SK-N-SH treated with all-trans-retinoic acid at 6 μM for 48 hours (cell line): Measurements from ENCODE around the gene MYO1F.

Source experiments
- CSDC2 ChIP-seq: fragments of 250-450 bp; sonication (Bioruptor Pico); IDR thresholded peaks from 2 replicates; pipeline ENCODE4 v1.5.0; 2020; ENCODE audit warnings: mild to moderate bottlenecking, moderate library complexity
- TOX ChIP-seq: fragments of 250-450 bp; sonication (Bioruptor Pico); IDR thresholded peaks from 2 replicates; pipeline ENCODE4 v1.8.0; 2021; ENCODE audit warnings: mild to moderate bottlenecking, moderate library complexity, borderline replicate concordance
- ZFP30 ChIP-seq: fragments of 450-650 bp; formaldehyde crosslinking; IDR thresholded peaks from 2 replicates; pipeline ENCODE4 v1.5.0; 2022; ENCODE audit warnings: mild to moderate bottlenecking, moderate library complexity
- ZNF565 ChIP-seq: fragments of 450-650 bp; formaldehyde crosslinking; conservative IDR thresholded peaks from 2 replicates; pipeline ENCODE4 v1.5.0; 2020; ENCODE audit warnings: low read depth, mild to moderate bottlenecking, moderate library complexity
- TF ChIP-seq, protein P1 (sequence below): fragments of 250-450 bp; sonication (Bioruptor Pico); IDR thresholded peaks from 2 replicates; pipeline ENCODE4 v1.5.0; 2020; ENCODE audit warnings: mild to moderate bottlenecking, moderate library complexity
- TF ChIP-seq, protein P2 (sequence below): fragments of 250-450 bp; sonication (Bioruptor Pico); IDR thresholded peaks from 2 replicates; pipeline ENCODE4 v1.8.0; 2020; ENCODE audit warnings: mild to moderate bottlenecking, moderate library complexity, borderline replicate concordance

DNA sequence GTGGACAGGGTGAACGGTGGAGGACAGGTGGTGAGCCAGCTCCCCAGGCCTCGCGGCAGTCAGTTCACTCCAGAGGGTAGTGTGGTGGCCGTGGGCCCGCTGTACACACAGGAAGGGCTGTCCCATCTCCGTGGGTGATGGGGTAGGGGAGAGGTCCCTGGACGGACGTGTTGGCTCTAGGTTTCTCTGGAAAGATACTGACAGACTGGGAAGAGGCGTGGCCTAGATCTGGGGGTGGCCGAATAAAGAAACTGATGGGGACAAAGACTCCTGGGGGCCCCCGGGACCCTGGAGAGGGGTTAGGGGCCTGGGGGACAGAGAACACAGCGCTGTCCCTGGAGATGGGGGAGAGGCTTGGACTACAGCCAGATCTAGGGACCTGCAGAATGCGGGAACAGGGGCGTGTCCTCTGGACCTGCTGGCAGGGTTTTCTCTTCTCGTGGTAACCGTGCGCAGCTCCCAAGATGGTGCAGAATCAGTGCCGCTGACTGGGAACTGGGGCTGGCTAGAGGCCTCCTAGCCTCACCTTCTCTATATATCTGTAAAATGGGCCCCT lies 70.8 kb downstream of the MYO1F start:
- TF ChIP-seq ZFP30 (no peak), TOX (CRISPR knock-in tag) (no peak), CSDC2 (CRISPR knock-in tag) (no peak), ZNF565 (CRISPR knock-in tag) (no peak)
- TF ChIP-seq, protein P1, sequence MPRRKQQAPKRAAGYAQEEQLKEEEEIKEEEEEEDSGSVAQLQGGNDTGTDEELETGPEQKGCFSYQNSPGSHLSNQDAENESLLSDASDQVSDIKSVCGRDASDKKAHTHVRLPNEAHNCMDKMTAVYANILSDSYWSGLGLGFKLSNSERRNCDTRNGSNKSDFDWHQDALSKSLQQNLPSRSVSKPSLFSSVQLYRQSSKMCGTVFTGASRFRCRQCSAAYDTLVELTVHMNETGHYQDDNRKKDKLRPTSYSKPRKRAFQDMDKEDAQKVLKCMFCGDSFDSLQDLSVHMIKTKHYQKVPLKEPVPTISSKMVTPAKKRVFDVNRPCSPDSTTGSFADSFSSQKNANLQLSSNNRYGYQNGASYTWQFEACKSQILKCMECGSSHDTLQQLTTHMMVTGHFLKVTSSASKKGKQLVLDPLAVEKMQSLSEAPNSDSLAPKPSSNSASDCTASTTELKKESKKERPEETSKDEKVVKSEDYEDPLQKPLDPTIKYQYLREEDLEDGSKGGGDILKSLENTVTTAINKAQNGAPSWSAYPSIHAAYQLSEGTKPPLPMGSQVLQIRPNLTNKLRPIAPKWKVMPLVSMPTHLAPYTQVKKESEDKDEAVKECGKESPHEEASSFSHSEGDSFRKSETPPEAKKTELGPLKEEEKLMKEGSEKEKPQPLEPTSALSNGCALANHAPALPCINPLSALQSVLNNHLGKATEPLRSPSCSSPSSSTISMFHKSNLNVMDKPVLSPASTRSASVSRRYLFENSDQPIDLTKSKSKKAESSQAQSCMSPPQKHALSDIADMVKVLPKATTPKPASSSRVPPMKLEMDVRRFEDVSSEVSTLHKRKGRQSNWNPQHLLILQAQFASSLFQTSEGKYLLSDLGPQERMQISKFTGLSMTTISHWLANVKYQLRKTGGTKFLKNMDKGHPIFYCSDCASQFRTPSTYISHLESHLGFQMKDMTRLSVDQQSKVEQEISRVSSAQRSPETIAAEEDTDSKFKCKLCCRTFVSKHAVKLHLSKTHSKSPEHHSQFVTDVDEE: no peak
- TF ChIP-seq, protein P2, sequence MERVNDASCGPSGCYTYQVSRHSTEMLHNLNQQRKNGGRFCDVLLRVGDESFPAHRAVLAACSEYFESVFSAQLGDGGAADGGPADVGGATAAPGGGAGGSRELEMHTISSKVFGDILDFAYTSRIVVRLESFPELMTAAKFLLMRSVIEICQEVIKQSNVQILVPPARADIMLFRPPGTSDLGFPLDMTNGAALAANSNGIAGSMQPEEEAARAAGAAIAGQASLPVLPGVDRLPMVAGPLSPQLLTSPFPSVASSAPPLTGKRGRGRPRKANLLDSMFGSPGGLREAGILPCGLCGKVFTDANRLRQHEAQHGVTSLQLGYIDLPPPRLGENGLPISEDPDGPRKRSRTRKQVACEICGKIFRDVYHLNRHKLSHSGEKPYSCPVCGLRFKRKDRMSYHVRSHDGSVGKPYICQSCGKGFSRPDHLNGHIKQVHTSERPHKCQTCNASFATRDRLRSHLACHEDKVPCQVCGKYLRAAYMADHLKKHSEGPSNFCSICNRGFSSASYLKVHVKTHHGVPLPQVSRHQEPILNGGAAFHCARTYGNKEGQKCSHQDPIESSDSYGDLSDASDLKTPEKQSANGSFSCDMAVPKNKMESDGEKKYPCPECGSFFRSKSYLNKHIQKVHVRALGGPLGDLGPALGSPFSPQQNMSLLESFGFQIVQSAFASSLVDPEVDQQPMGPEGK: no peak
